Activated naive CD8-positive, alpha-beta T cell (primary cell): ENCODE results near the gene ELMO1.

Source experiments
- H3K27ac Mint-ChIP-seq: one replicate; pipeline ENCODE4 v1.8.0; 2021; ENCODE audit warnings: mixed read lengths
- H3K27me3 Mint-ChIP-seq: one replicate; pipeline ENCODE4 v1.8.0; 2021; ENCODE audit warnings: mixed read lengths
- H3K36me3 Mint-ChIP-seq: one replicate; pipeline ENCODE4 v1.8.0; 2021; ENCODE audit warnings: mixed read lengths
- H3K4me1 Mint-ChIP-seq: one replicate; pipeline ENCODE4 v1.8.0; 2021; ENCODE audit warnings: low read depth, mixed read lengths
- H3K4me3 Mint-ChIP-seq: one replicate; pipeline ENCODE4 v1.8.0; 2021; ENCODE audit warnings: mild to moderate bottlenecking, mixed read lengths
- H3K9me3 Mint-ChIP-seq: one replicate; pipeline ENCODE4 v1.8.0; 2021; ENCODE audit warnings: low read depth, mixed read lengths

ELMO1 gene

GRCh38 chr7:36871355-36871738 is 577.3 kb downstream of the ELMO1 start:
- Mint-ChIP-seq H3K36me3 (peaks cover 57% of the 10 kb centered on the region), H3K4me1 (peaks cover 8% of the 10 kb centered on the region), H3K27me3 (no peaks in the 10 kb centered on the region), H3K9me3 (no peaks in the 10 kb centered on the region), H3K27ac (peak overlapping the region; percentile 2), H3K4me3 (no peak overlapping the region)

DNA sequence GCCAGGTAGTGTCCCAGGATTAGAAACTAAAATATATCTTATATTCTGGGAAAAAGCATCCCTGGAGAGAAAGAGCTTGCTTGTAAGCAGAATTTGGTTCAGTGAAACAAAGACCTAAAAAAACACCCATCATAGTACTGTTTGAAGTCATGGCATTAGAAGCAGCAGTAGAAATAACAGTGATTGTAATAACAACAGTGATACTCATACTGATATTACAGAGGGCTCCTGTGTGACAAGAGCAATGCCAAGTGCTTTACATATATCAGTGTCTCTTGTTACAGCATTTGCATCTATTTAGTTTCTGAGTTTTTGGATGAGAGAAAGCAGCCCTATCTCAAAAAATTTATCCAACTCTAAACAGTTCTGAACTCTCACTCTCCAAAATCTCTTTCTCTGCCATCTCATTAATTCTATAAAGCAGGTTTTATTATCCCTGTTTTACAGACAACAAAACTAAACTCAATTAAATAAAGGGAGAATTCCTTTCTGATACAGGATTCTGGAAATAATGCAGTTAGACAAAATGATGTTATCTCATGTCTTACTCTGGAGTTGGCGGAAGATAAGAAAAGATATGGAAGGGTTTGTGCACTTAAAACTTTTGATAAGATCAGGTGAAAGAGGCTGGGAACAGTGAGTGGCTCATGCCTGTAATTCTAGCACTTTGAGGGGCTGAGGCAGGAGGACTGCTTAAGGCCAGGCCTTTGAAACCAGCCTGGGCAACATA is 577.9 kb downstream of the ELMO1 start:
- H3K27ac Mint-ChIP-seq, result peak overlapping the region; percentile 2
- H3K27me3 Mint-ChIP-seq, result no peaks in the 10 kb centered on the region
- H3K9me3 Mint-ChIP-seq, result no peaks in the 10 kb centered on the region
- no peak overlapping the region for H3K4me3 Mint-ChIP-seq
- H3K36me3 Mint-ChIP-seq, result peaks cover 59% of the 10 kb centered on the region
- H3K4me1 Mint-ChIP-seq, result peaks cover 10% of the 10 kb centered on the region

DNA sequence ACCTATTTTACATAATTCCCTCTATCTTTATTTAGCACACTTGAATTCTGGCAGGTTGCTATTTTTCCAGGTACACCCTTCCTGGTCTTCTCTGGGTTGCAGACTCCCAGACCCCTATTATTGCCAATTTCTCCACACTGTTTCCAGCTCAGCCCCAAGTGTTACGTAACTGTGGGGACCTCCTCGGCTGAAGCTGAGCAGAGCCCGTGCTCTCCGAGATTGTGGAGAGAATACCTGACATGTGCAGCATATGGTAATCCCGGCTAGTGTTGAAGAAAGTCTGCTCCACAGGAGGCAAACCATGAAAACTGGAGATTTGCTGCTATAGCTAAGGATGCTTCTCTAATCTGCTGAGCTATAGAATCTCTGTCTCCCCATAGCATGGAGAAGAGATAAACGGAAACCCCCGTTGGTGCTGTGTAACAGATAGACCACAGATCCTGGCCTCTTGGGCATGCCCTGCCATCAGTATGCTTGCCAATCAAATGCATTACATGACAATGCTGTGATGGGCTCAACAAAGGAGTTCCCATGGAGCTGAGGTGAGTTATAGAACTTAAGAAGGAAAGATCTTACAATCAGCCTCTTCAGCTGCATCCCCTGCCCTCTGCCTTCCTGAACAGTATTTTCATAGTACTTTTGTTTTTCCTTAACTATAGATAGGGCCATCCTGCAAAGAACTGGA is 579.8 kb downstream of the ELMO1 start:
- Mint-ChIP-seq H3K36me3 (peaks cover 61% of the 10 kb centered on the region), H3K4me3 (no peak overlapping the region), H3K4me1 (peaks cover 26% of the 10 kb centered on the region), H3K9me3 (no peaks in the 10 kb centered on the region), H3K27me3 (no peaks in the 10 kb centered on the region), H3K27ac (no peak overlapping the region)

GRCh38 chr7:36865019-36865418 is 583.6 kb downstream of the ELMO1 start:
- Mint-ChIP-seq H3K4me1 (peaks cover 28% of the 10 kb centered on the region), H3K27ac (peak overlapping the region; percentile 4), H3K9me3 (no peaks in the 10 kb centered on the region), H3K27me3 (no peaks in the 10 kb centered on the region), H3K4me3 (no peak overlapping the region), H3K36me3 (peaks cover 65% of the 10 kb centered on the region)

GRCh38 chr7:36863901-36864701 is 584.6 kb downstream of the ELMO1 start:
- Mint-ChIP-seq H3K27me3 (no peaks in the 10 kb centered on the region), H3K4me3 (no peak overlapping the region), H3K27ac (no peak overlapping the region), H3K9me3 (no peaks in the 10 kb centered on the region), H3K36me3 (peaks cover 59% of the 10 kb centered on the region), H3K4me1 (peaks cover 28% of the 10 kb centered on the region)

DNA sequence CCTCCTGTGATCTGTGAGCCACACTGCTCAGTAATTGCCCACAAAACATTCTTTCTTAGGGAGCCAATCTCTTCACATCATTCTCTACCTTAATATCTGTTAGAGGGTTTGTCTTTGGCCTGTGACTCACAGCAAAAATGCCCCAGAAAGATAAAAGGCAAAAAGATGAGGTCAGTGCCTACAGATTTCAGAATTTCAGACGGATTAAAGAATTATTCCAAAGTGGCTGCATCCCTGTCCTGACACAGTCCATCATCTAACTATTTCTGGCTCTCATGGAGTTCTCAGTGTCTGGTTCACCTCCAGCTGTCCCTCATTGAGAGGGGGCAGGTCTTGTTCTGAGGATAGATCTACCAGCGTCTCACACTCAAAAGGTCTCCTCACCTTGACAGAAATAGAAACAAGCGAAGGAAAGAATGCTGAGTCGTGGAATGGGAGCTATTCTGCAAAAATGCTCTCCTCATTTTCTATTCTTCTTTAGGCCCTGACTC is 585.8 kb downstream of the ELMO1 start:
- peaks cover 65% of the 10 kb centered on the region for H3K36me3 Mint-ChIP-seq
- no peaks in the 10 kb centered on the region for H3K27me3 Mint-ChIP-seq
- no peak overlapping the region for H3K27ac Mint-ChIP-seq
- no peak overlapping the region for H3K4me3 Mint-ChIP-seq
- peaks cover 28% of the 10 kb centered on the region for H3K4me1 Mint-ChIP-seq
- no peaks in the 10 kb centered on the region for H3K9me3 Mint-ChIP-seq

GRCh38 chr7:36861656-36862055 is 587.0 kb downstream of the ELMO1 start:
- Mint-ChIP-seq H3K4me1 (peaks cover 24% of the 10 kb centered on the region), H3K4me3 (no peak overlapping the region), H3K27me3 (no peaks in the 10 kb centered on the region), H3K27ac (no peak overlapping the region), H3K9me3 (no peaks in the 10 kb centered on the region), H3K36me3 (peaks cover 64% of the 10 kb centered on the region)

GRCh38 chr7:36860681-36861080 is 588.0 kb downstream of the ELMO1 start:
- H3K9me3 Mint-ChIP-seq, result no peaks in the 10 kb centered on the region
- H3K36me3 Mint-ChIP-seq, result peaks cover 70% of the 10 kb centered on the region
- H3K27ac Mint-ChIP-seq, result no peak overlapping the region
- H3K4me1 Mint-ChIP-seq, result peaks cover 22% of the 10 kb centered on the region
- H3K4me3 Mint-ChIP-seq, result no peak overlapping the region
- H3K27me3 Mint-ChIP-seq, result no peaks in the 10 kb centered on the region

GRCh38 chr7:36855330-36855729 is 593.3 kb downstream of the ELMO1 start:
- peaks cover 72% of the 10 kb centered on the region for H3K36me3 Mint-ChIP-seq
- H3K4me3 Mint-ChIP-seq, result no peak overlapping the region
- H3K9me3 Mint-ChIP-seq, result peaks cover 6% of the 10 kb centered on the region
- H3K27ac Mint-ChIP-seq, result no peak overlapping the region
- peaks cover 17% of the 10 kb centered on the region for H3K4me1 Mint-ChIP-seq
- no peaks in the 10 kb centered on the region for H3K27me3 Mint-ChIP-seq

DNA sequence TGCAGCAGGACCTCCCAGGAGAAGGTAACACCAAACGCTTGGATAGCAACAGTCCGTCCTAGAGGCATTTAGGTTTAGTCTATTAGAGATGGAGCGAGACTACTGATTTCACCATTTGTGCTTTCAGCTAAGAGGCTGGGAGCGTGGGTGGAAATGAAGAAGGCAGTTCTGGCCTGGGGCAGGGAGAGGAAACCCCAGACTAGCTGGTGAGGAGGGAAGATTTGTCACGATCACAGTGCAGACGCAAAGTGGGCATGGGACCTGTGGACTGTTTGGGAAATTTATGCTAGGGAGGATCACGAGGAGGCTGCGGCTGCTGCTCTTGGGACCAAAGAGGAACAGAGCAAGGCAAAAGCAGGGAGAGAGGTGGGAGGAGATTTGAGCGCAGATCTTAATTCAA is 594.0 kb downstream of the ELMO1 start:
- no peaks in the 10 kb centered on the region for H3K27me3 Mint-ChIP-seq
- H3K9me3 Mint-ChIP-seq, result peaks cover 8% of the 10 kb centered on the region
- H3K36me3 Mint-ChIP-seq, result peaks cover 66% of the 10 kb centered on the region
- no peak overlapping the region for H3K4me3 Mint-ChIP-seq
- peaks cover 17% of the 10 kb centered on the region for H3K4me1 Mint-ChIP-seq
- no peak overlapping the region for H3K27ac Mint-ChIP-seq

DNA sequence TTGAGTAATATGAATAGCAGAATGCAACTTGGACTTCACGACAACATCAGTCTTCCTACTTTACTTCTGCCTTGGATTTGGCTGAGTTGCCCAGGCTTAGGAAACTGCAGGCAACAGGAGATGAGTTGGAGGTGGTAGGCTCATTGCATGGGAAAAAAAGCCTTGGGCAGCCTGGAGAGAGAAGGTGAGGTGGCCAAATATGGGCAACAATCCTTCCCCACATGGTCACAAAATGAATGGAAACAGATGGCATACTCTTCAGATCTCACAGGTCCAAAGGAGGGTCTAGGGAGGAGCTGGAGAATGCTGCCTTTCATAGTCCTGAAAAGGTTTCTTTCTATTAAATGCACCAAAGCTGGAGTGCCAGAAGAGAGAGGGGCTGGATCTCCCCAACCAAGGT is 595.7 kb downstream of the ELMO1 start:
- Mint-ChIP-seq H3K4me3 (no peak overlapping the region), H3K27ac (peak overlapping the region; percentile 22), H3K4me1 (peaks cover 17% of the 10 kb centered on the region), H3K9me3 (peaks cover 14% of the 10 kb centered on the region), H3K27me3 (no peaks in the 10 kb centered on the region), H3K36me3 (peaks cover 58% of the 10 kb centered on the region)

GRCh38 chr7:36852017-36852416 is 596.6 kb downstream of the ELMO1 start:
- H3K36me3 Mint-ChIP-seq, result peaks cover 55% of the 10 kb centered on the region
- peak overlapping the region; percentile 69 for H3K27ac Mint-ChIP-seq
- H3K4me3 Mint-ChIP-seq, result peak overlapping the region; percentile 1
- H3K27me3 Mint-ChIP-seq, result no peaks in the 10 kb centered on the region
- peaks cover 17% of the 10 kb centered on the region for H3K4me1 Mint-ChIP-seq
- H3K9me3 Mint-ChIP-seq, result peaks cover 17% of the 10 kb centered on the region

GRCh38 chr7:36851382-36851781 is 597.3 kb downstream of the ELMO1 start:
- H3K27me3 Mint-ChIP-seq, result no peaks in the 10 kb centered on the region
- peaks cover 17% of the 10 kb centered on the region for H3K4me1 Mint-ChIP-seq
- H3K36me3 Mint-ChIP-seq, result peaks cover 51% of the 10 kb centered on the region
- H3K9me3 Mint-ChIP-seq, result peaks cover 17% of the 10 kb centered on the region
- H3K27ac Mint-ChIP-seq, result peak overlapping the region; percentile 69
- H3K4me3 Mint-ChIP-seq, result no peak overlapping the region

- Mint-ChIP-seq H3K36me3 (peaks cover 33% of the 10 kb centered on the region), H3K9me3 (peaks cover 23% of the 10 kb centered on the region), H3K4me3 (no peak overlapping the region), H3K27ac (no peak overlapping the region), H3K27me3 (no peaks in the 10 kb centered on the region), H3K4me1 (peaks cover 15% of the 10 kb centered on the region)
Observed at GRCh38 chr7:36847946-36848345, 600.7 kb downstream of the ELMO1 start.

GRCh38 chr7:36844374-36844773 is 604.3 kb downstream of the ELMO1 start:
- Mint-ChIP-seq H3K4me1 (no peaks in the 10 kb centered on the region), H3K4me3 (no peak overlapping the region), H3K27me3 (no peaks in the 10 kb centered on the region), H3K9me3 (peaks cover 13% of the 10 kb centered on the region), H3K36me3 (peaks cover 19% of the 10 kb centered on the region), H3K27ac (no peak overlapping the region)
